IPS-11a (cell line): ENCODE results near the gene TYRP1.

Source experiments
- H3K4me3 ChIP-seq: one replicate; pipeline ENCODE4 v1.5.1; 2013; ENCODE audit warnings: low read depth, low read length, control low read depth

TYRP1 gene

GRCh38 chr9:12730198-12730597, 37.0 kb downstream of the TYRP1 start:
- H3K4me3 ChIP-seq: no peak overlapping the region

DNA sequence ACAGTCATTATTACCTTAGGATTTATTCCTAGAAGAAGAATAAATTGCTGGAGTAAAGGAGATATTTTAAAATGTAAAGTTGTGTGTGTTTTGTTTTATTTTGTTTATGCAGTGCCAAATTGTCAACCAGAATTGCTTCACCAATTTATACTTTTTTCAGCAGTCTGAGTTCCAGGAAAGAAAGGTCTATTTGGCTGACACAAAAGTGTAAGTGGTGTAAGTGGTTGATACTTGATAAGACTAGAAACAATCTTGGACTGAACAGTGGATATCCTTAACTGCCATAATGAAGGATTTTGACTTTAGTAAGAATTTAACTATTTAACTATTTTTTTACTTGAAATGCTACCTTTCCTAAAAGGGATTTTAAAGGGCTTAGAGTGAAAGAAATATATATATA, 37.7 kb downstream of the TYRP1 start:
- H3K4me3 ChIP-seq: no peak overlapping the region

DNA sequence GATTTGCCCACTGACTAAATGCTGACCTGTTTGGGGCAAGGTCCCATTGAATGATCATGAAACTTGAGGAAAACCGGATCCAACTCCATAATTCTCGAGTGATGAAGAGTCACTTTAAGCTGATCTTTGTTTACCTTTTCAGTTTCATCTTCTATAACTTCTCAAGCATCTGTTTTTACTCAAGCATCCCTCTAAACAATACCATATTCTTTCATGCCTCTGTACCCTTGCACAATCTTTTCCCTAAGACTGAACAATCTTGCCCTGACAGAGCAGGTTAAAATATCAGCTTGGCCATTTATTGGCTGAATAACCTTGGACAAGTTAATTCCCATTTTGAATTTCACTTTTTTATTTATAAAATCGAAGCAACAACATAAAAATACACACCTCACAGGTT, 39.8 kb downstream of the TYRP1 start:
- H3K4me3 ChIP-seq: no peak overlapping the region

DNA sequence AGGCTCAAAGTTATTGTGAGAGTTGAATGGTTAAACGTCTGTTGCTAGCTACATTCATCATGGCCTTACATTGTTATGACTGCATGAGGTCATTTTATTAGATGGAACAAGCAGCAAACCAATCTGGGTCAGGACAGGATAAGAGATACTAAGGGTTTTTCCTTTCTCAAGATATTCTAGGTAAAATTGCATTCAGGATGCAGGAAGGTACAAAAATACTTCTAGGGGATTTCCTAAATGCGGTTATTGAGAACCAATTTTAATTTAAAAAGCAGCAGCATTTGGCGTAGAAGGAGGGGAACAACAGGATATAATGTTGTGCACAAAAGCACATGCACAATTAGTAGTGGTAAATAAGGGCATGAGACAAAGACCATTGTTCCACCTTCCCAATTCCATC, 42.5 kb downstream of the TYRP1 start:
- H3K4me3 ChIP-seq: no peak overlapping the region

DNA sequence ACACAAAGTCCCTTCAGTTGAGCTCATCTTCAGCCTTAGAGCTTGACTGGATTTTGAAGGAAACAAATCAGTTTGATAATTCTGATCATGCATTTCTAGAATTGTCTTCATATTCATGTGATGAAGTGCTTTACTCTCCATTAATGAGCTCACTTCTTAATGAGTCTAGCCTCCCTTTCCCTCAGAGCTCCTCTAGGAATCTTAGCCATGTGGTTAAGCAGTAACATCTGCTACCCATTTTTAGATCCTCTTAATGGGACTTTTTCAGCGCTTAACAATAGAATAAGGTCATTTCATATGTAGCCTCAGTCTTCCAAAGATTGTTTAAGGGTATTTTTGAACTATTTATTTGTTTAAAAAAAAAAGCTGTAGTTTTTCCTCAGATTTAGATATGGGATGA, 44.7 kb downstream of the TYRP1 start:
- H3K4me3 ChIP-seq: no peak overlapping the region

- H3K4me3 ChIP-seq: no peak overlapping the region
These were observed 45.9 kb downstream of the TYRP1 start for GRCh38 chr9:12739014-12739652.

GRCh38 chr9:12740845-12741244, 47.7 kb downstream of the TYRP1 start:
- H3K4me3 ChIP-seq: no peak overlapping the region

DNA sequence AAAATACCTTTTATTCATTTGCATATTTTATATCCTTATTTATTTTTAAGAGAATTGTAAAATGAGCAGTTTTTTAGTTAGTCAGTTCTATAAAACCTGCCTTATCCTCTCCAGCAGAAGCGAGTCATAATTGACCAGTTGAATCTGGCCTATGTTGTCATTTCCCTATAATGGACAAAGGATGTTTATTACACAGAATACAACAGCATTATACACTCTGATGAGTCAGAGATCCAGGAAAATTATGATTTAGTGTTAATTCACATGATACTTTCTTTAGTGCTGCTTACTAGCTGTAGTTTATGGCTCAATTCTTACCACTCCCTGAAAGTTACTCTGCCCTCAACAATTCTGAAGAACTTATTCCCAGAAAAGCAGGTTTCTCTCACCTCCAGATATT, 54.8 kb downstream of the TYRP1 start:
- no peak overlapping the region for H3K4me3 ChIP-seq

- no peak overlapping the region for H3K4me3 ChIP-seq
These were observed 55.8 kb downstream of the TYRP1 start for GRCh38 chr9:12748954-12749353.

- no peak overlapping the region for H3K4me3 ChIP-seq
These were observed 60.7 kb downstream of the TYRP1 start for GRCh38 chr9:12753931-12754330.

DNA sequence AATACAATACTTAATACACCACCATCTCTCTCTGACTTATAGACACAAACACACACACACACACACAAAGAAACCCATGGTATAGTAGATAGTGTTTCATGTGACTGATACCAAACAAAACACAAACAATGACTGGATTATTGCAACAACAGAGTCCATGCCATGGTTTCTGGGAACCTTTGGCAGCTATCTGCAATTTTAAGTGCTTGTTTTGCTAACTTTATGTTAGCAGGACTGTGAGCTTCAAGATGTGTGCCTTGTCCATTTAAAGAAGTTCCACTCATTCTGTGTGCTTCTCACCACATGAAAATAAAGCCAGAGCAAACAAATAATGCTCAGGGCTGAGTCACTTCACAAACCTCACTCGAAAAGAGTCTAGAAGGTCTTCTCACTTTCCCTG, 66.6 kb downstream of the TYRP1 start:
- no peak overlapping the region for H3K4me3 ChIP-seq
